ENCODE results near the gene CCBE1.

The CCBE1 gene

DNA sequence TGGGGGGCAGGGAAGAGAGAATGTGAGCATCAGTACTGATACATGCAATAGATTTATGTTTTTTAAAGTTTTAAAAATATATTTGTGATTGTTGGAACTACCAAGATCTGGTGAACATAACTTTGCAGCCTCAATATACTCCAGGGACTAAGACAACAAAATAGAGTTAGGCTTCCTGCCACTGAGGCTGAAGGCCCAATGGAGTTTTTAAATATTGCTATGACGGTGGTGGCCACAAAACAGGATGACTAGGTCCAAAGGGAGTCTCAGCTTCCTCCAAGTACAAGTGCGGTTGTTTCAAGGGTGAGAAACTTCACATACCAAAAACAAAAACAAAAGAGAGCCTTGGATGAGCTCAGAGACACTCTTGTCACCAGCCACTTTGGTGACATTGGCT lies 72.9 kb downstream of the CCBE1 start:
- TF ChIP-seq TAF1 (IDR thresholded peaks at IDR 0.05; ENCODE audit: low read depth) (no peak), CREB1 (IDR thresholded peaks at IDR 0.05; ENCODE audit: low read depth) (no peak), TCF12 (IDR thresholded peaks at IDR 0.05; ENCODE audit: low read depth) (no peak), EGR1 (IDR thresholded peaks at IDR 0.05) (no peak), CEBPB (IDR thresholded peaks at IDR 0.05) (no peak), EP300 (IDR thresholded peaks at IDR 0.05; ENCODE audit: borderline replicate concordance) (no peak), RAD21 (IDR thresholded peaks at IDR 0.05; ENCODE audit: low read depth) (no peak)
- TF ChIP-seq, protein P1, sequence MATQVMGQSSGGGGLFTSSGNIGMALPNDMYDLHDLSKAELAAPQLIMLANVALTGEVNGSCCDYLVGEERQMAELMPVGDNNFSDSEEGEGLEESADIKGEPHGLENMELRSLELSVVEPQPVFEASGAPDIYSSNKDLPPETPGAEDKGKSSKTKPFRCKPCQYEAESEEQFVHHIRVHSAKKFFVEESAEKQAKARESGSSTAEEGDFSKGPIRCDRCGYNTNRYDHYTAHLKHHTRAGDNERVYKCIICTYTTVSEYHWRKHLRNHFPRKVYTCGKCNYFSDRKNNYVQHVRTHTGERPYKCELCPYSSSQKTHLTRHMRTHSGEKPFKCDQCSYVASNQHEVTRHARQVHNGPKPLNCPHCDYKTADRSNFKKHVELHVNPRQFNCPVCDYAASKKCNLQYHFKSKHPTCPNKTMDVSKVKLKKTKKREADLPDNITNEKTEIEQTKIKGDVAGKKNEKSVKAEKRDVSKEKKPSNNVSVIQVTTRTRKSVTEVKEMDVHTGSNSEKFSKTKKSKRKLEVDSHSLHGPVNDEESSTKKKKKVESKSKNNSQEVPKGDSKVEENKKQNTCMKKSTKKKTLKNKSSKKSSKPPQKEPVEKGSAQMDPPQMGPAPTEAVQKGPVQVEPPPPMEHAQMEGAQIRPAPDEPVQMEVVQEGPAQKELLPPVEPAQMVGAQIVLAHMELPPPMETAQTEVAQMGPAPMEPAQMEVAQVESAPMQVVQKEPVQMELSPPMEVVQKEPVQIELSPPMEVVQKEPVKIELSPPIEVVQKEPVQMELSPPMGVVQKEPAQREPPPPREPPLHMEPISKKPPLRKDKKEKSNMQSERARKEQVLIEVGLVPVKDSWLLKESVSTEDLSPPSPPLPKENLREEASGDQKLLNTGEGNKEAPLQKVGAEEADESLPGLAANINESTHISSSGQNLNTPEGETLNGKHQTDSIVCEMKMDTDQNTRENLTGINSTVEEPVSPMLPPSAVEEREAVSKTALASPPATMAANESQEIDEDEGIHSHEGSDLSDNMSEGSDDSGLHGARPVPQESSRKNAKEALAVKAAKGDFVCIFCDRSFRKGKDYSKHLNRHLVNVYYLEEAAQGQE (IDR thresholded peaks at IDR 0.05; ENCODE audit: low read depth), result no peak

DNA sequence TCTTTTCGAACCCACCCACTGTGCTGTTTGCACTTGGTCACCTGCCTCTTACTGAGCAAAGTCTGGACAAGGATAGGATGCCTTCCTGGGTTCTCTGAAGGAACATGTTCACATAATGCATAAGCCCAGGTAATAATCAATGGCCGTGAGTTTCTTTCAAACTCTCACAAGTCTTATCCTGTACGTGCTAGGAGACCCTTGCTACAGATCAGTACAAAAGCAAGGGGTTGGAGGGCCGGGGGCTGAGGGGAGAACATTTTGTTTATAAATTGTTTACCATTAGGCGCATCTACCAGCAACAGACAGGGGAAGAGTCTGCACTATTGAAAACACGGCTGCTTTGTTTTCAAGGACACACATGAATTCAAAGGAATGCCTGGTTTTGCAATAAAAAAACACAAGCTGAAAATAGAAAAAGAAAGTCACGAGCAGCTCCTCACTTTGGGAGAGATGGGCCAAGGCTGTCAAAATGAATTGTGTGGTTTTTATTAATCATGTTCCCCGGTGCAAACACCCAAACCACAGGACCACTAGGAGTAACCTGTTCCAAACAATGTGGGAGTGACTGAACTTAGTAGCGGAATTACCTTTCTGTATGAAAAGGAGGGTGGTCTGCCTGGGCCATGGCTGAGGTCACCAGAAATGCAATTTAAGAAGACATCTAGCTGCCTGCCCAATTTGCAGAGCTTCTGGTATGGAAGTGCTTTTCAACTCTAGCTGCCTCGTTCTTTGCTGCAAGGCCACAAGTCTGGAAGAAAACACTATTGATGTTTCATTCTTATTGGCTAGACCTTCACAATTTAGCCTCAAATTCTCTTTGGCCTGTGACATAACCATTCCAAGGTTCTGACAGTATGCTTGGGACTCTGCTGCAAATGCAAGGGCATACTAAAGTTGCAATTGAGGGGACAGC lies 73.5 kb downstream of the CCBE1 start:
- TF ChIP-seq CEBPB (IDR thresholded peaks at IDR 0.05) (no peak), EP300 (IDR thresholded peaks at IDR 0.05; ENCODE audit: borderline replicate concordance) (no peak)

DNA sequence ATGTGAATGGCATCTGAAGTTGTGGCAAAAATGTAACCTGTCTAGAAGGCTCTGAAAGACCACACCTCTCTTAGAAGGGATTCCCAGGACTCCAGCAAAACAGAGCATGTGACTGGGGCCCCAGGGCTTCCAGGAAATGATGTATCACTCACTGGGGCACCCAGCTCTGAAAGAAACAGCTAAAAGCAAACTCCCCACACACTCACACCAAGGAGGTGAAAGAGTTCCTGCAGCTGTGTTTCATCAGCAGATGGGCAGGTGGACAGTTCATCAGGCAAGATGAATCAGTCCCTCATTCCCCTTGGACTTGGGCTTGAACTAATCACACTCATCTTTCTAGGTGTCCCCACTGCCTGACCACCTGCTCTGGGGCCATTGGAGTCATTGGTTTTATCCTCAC lies 76.2 kb downstream of the CCBE1 start:
- TF ChIP-seq TEAD4 (IDR thresholded peaks at IDR 0.05), result no peak
- TF ChIP-seq YY1 (IDR thresholded peaks at IDR 0.05; ENCODE audit: low read depth), result no peak
- TF ChIP-seq CREB1 (IDR thresholded peaks at IDR 0.05; ENCODE audit: low read depth), result no peak
- no peak for TF ChIP-seq NFIC (IDR thresholded peaks at IDR 0.05)
- TF ChIP-seq TCF12 (IDR thresholded peaks at IDR 0.05; ENCODE audit: low read depth), result no peak
- no peak for TF ChIP-seq EGR1 (IDR thresholded peaks at IDR 0.05)
- no peak for TF ChIP-seq FOXM1 (IDR thresholded peaks at IDR 0.05; ENCODE audit: borderline replicate concordance, low read depth)
- TF ChIP-seq, protein P1 (IDR thresholded peaks at IDR 0.05; ENCODE audit: low read depth), result no peak
- no peak for TF ChIP-seq RAD21 (IDR thresholded peaks at IDR 0.05; ENCODE audit: low read depth)
- TF ChIP-seq, protein P2, sequence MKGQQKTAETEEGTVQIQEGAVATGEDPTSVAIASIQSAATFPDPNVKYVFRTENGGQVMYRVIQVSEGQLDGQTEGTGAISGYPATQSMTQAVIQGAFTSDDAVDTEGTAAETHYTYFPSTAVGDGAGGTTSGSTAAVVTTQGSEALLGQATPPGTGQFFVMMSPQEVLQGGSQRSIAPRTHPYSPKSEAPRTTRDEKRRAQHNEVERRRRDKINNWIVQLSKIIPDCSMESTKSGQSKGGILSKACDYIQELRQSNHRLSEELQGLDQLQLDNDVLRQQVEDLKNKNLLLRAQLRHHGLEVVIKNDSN (IDR thresholded peaks at IDR 0.05), result no peak
- TF ChIP-seq EP300 (IDR thresholded peaks at IDR 0.05; ENCODE audit: borderline replicate concordance), result no peak
- no peak for TF ChIP-seq TAF1 (IDR thresholded peaks at IDR 0.05; ENCODE audit: low read depth)
- no peak for TF ChIP-seq CEBPB (IDR thresholded peaks at IDR 0.05)
- TF ChIP-seq ZBTB7A (IDR thresholded peaks at IDR 0.05; ENCODE audit: low read depth), result no peak
- TF ChIP-seq, protein P3, sequence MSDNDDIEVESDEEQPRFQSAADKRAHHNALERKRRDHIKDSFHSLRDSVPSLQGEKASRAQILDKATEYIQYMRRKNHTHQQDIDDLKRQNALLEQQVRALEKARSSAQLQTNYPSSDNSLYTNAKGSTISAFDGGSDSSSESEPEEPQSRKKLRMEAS (IDR thresholded peaks at IDR 0.05), result no peak

DNA sequence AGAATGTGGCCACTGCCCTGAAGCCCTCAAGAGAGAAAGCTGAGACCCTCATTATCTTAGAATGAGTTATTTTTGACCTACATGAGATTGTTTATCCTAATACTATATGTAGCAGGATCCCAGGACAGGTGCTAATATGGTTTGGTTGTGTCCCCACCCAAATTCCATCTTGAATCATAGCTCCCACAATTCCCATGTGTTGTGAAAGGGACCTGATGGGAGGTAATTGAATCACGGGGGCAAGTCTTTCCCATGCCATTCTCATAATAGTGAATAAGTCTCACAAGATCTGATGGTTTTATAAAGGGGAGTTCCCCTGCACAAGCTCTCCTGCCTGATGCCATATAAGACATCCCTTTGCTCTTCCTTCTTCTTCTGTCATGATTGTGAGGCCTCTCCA lies 76.8 kb downstream of the CCBE1 start:
- TF ChIP-seq TCF12 (IDR thresholded peaks at IDR 0.05; ENCODE audit: low read depth), result no peak
- TF ChIP-seq, protein P2 (IDR thresholded peaks at IDR 0.05), result no peak
- no peak for TF ChIP-seq NFIC (IDR thresholded peaks at IDR 0.05)
- no peak for TF ChIP-seq EP300 (IDR thresholded peaks at IDR 0.05; ENCODE audit: borderline replicate concordance)
- no peak for TF ChIP-seq RAD21 (IDR thresholded peaks at IDR 0.05; ENCODE audit: low read depth)
- TF ChIP-seq CREB1 (IDR thresholded peaks at IDR 0.05; ENCODE audit: low read depth), result no peak

DNA sequence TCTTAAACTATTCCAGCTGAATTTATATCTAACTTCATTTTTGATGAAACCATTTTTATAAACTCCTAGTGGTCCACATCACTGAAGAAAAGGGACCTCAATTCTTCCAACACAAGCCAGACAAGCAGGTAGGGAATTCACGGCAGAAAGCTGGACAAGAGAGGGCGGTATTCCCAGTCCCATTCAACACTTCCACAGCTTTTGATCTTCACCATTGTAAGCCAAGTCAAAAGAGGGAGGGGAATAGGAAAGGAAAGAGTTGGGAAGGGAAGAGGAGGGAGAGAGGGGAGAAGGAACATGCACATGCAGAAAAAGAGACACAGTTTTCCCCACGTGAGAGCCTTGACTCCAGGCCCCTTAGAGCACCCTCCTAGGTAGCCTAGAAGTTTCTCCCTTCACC lies 77.4 kb downstream of the CCBE1 start:
- TF ChIP-seq ZBTB7A (IDR thresholded peaks at IDR 0.05; ENCODE audit: low read depth), result no peak
- TF ChIP-seq TAF1 (IDR thresholded peaks at IDR 0.05; ENCODE audit: low read depth), result no peak
- no peak for TF ChIP-seq CEBPB (IDR thresholded peaks at IDR 0.05)
- TF ChIP-seq EP300 (IDR thresholded peaks at IDR 0.05; ENCODE audit: borderline replicate concordance), result no peak
- TF ChIP-seq YY1 (IDR thresholded peaks at IDR 0.05; ENCODE audit: low read depth), result no peak
- TF ChIP-seq NFIC (IDR thresholded peaks at IDR 0.05), result no peak
- TF ChIP-seq, protein P1 (IDR thresholded peaks at IDR 0.05; ENCODE audit: low read depth), result no peak
- no peak for TF ChIP-seq CREB1 (IDR thresholded peaks at IDR 0.05; ENCODE audit: low read depth)
- TF ChIP-seq EGR1 (IDR thresholded peaks at IDR 0.05), result no peak
- TF ChIP-seq TCF12 (IDR thresholded peaks at IDR 0.05; ENCODE audit: low read depth), result no peak
- no peak for TF ChIP-seq TEAD4 (IDR thresholded peaks at IDR 0.05)
- TF ChIP-seq, protein P3 (IDR thresholded peaks at IDR 0.05), result no peak

All from Ishikawa (cell line).